ENCODE data around the gene ARHGAP42. TPM values are rescaled to one million over a fixed set of nuclear protein-coding genes. Genes with fewer than 3 reads are reported as not detected.
A peak's percentile ranks its signal among the peaks of the same experiment; 100 is the strongest.

The ARHGAP42 gene
- total and polyA plus RNA-seq, 4 donors: 3.8 to 17.2 (median 12.0) TPM

- TF ChIP-seq, protein P1, sequence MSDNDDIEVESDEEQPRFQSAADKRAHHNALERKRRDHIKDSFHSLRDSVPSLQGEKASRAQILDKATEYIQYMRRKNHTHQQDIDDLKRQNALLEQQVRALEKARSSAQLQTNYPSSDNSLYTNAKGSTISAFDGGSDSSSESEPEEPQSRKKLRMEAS (IDR thresholded peaks at IDR 0.05): no peak
- TF ChIP-seq SP1 (IDR thresholded peaks at IDR 0.05): no peak
- no peak for TF ChIP-seq TAF1 (conservative IDR thresholded peaks at IDR 0.05)
- TF ChIP-seq ATF3 (IDR thresholded peaks at IDR 0.05): no peak
- TF ChIP-seq HNF4G (IDR thresholded peaks at IDR 0.05): no peak
- no peak for TF ChIP-seq GABPA (IDR thresholded peaks at IDR 0.05 in 1 of 2, conservative IDR thresholded peaks at IDR 0.05 in 1 of 2)
Observed at GRCh38 chr11:100687630-100688395, 725 bp downstream of the ARHGAP42 start (continued).

GRCh38 chr11:100689141-100689540, 2.1 kb downstream of the ARHGAP42 start:
- peak overlapping the region in 1 of 3 donors; percentile 15 for H3K4me3 ChIP-seq (ENCODE audit: low read depth in 1 of 3, low read length in 3 of 3)
- no peaks in the 10 kb centered on the region for H3K27me3 ChIP-seq (ENCODE audit: control insufficient read depth in 4 of 4, insufficient read depth in 4 of 4, low read length in 3 of 4)
- no peaks in the 10 kb centered on the region for H3K36me3 ChIP-seq (ENCODE audit: control insufficient read depth in 4 of 4, insufficient read depth in 3 of 4, low read depth in 1 of 4, low read length in 3 of 4)
- no peak for DNase-seq (ENCODE audit: low spot score)
- H3K9ac ChIP-seq (ENCODE audit: low read depth in 1 of 2, low read length in 2 of 2): no peak overlapping the region
- H3K4me1 ChIP-seq (ENCODE audit: control insufficient read depth in 4 of 4, insufficient read depth in 4 of 4, low read length in 3 of 4): peaks cover 3 to 28% (median 15%) of the 10 kb centered on the region in 4 donors
- WGBS: 56% methylated on average over 4 of the region's 4 CpGs
- no peak overlapping the region for H3K27ac ChIP-seq (ENCODE audit: low read depth in 1 of 2, low read length in 2 of 2)
- TF ChIP-seq SP1 (IDR thresholded peaks at IDR 0.05): no peak
- TF ChIP-seq FOXA2 (IDR thresholded peaks at IDR 0.05): no peak
- TF ChIP-seq RXRA (IDR thresholded peaks at IDR 0.05): no peak
- TF ChIP-seq EGR1 (IDR thresholded peaks at IDR 0.05; ENCODE audit: low read depth in 2 of 2): no peak
- no peak for TF ChIP-seq HNF4A (conservative IDR thresholded peaks at IDR 0.05)
- no peak for TF ChIP-seq HNF4G (IDR thresholded peaks at IDR 0.05)
- no peak for TF ChIP-seq REST (IDR thresholded peaks at IDR 0.05)
- no peak for TF ChIP-seq RAD21 (IDR thresholded peaks at IDR 0.05)
- no peak for TF ChIP-seq NR2F2 (IDR thresholded peaks at IDR 0.05)
- TF ChIP-seq ATF3 (IDR thresholded peaks at IDR 0.05): no peak
- TF ChIP-seq YY1 (IDR thresholded peaks at IDR 0.05): no peak
- no peak for TF ChIP-seq ZBTB33 (IDR thresholded peaks at IDR 0.05)
- TF ChIP-seq, protein P1 (IDR thresholded peaks at IDR 0.05): no peak
- TF ChIP-seq, protein P2, sequence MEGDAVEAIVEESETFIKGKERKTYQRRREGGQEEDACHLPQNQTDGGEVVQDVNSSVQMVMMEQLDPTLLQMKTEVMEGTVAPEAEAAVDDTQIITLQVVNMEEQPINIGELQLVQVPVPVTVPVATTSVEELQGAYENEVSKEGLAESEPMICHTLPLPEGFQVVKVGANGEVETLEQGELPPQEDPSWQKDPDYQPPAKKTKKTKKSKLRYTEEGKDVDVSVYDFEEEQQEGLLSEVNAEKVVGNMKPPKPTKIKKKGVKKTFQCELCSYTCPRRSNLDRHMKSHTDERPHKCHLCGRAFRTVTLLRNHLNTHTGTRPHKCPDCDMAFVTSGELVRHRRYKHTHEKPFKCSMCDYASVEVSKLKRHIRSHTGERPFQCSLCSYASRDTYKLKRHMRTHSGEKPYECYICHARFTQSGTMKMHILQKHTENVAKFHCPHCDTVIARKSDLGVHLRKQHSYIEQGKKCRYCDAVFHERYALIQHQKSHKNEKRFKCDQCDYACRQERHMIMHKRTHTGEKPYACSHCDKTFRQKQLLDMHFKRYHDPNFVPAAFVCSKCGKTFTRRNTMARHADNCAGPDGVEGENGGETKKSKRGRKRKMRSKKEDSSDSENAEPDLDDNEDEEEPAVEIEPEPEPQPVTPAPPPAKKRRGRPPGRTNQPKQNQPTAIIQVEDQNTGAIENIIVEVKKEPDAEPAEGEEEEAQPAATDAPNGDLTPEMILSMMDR (IDR thresholded peaks at IDR 0.05; ENCODE audit: low read depth, low read length, missing input control): no peak
- TF ChIP-seq GABPA (IDR thresholded peaks at IDR 0.05 in 1 of 2, conservative IDR thresholded peaks at IDR 0.05 in 1 of 2): no peak
- no peak for TF ChIP-seq JUND (IDR thresholded peaks at IDR 0.05)
- H3K9me3 ChIP-seq (ENCODE audit: control insufficient read depth in 4 of 4, low read length in 3 of 4): no peaks in the 10 kb centered on the region

Measured in liver (tissue), 9 donors.